HCT116 (cell line): Measurements from ENCODE around the gene PRRX2. TPM values are rescaled to one million over a fixed set of nuclear protein-coding genes. Genes with fewer than 3 reads are reported as not detected.

Source experiments
- ATAC-seq: fragments of 200-7000 bp; cut with Tn5 transposase; 2 replicates; pipeline ENCODE4 v1.9.1; 2020; ENCODE audit warnings: mild to moderate bottlenecking, moderate library complexity
- BruUV-seq: library from RNA; stranded (reverse); fragments of 400-500 nt; replicated peaks from 2 replicates; lab custom pipeline; 2021; lab: Mats Ljungman, UMichigan
- CTCF ChIA-PET: fragments of 300-600 bp; sonication (Branson Sonifier 250); formaldehyde crosslinking; loops from one replicate; lab custom pipeline; 2021; ENCODE audit warnings: antibody characterized with exemption; lab: Charles Lee
- POLR2A ChIA-PET: fragments of 300-600, 350-600 bp; sonication (Branson Sonifier 250); formaldehyde crosslinking; loops from one replicate; lab custom pipeline; 2021; ENCODE audit warnings: antibody characterized with exemption; lab: Charles Lee
- RAD21 ChIA-PET, 2 experiments: fragments of 300-600 bp; sonication (Branson Sonifier 250); formaldehyde crosslinking; loops; one replicate each; lab custom pipeline; 2023; ENCODE audit warnings: low total read pairs in 2 of 2; ENCODE audit not compliant: uncharacterized antibody in 2 of 2, unreplicated experiment in 2 of 2, low non-redundant PET in 1 of 2; lab: Charles Lee
- DNase-seq: peaks from one replicate; pipeline ENCODE4 v3.0.0-alpha.2; 2010; ENCODE audit warnings: low read depth, low spot score
- H2AFZ ChIP-seq: fragments of 200-600 bp; shearing (Covaris generic), sonication (generic); 2 replicates; pipeline ENCODE4 v1.6.1; 2017; ENCODE audit warnings: low read depth, mixed run types, mixed read lengths, antibody characterized with exemption, low read length; ENCODE audit not compliant: poor library complexity, severe bottlenecking
- H3K27ac ChIP-seq: 2 replicates; pipeline ENCODE4 v1.5.1; 2012; ENCODE audit warnings: low read depth, low read length
- H3K27me3 ChIP-seq: fragments of 200-600 bp; sonication (generic); 2 replicates; pipeline ENCODE4 v1.6.1; 2016; ENCODE audit warnings: mixed run types, low read length, mixed read lengths; ENCODE audit not compliant: insufficient read depth
- H3K36me3 ChIP-seq, 2 experiments: fragments of 200-500 bp in 1 of 2; fragments of 200-600 bp in 1 of 2; sonication (Bioruptor generic) in 1 of 2; sonication (generic) in 1 of 2; 2 replicates each; pipeline versions ENCODE4 v1.5.1 to v1.6.1; 2014 to 2016; ENCODE audit warnings: low read length in 2 of 2, inconsistent platforms in 1 of 2, mixed read lengths in 1 of 2, mixed run types in 1 of 2; ENCODE audit not compliant: insufficient read depth in 2 of 2, control insufficient read depth in 1 of 2
- H3K4me1 ChIP-seq, 2 experiments: fragments of 200-600 bp in 1 of 2; sonication (generic) in 1 of 2; 2 replicates each; pipeline versions ENCODE4 v1.5.1 to v1.6.1; 2012 to 2017; ENCODE audit warnings: low read length in 2 of 2, inconsistent platforms in 1 of 2, mild to moderate bottlenecking in 1 of 2, mixed read lengths in 1 of 2, mixed run types in 1 of 2, moderate library complexity in 1 of 2; ENCODE audit not compliant: insufficient read depth in 2 of 2, control insufficient read depth in 1 of 2
- H3K4me2 ChIP-seq: fragments of 200-600 bp; sonication (generic); 2 replicates; pipeline ENCODE4 v1.6.1; 2017; ENCODE audit warnings: mixed run types, low read length, mixed read lengths
- H3K4me3 ChIP-seq, 2 experiments: fragments of 200-600 bp in 1 of 2; sonication (generic) in 1 of 2; replicated peaks in 1 of 2; 2 replicates each; pipeline ENCODE4 v1.5.1; 2011 to 2016; ENCODE audit warnings: low read length in 2 of 2, control low read depth in 1 of 2, low read depth in 1 of 2, mild to moderate bottlenecking in 1 of 2, mixed read lengths in 1 of 2, mixed run types in 1 of 2
- H3K79me2 ChIP-seq: fragments of 200-600 bp; sonication (generic); 2 replicates; pipeline ENCODE4 v1.6.1; 2017; ENCODE audit warnings: mild to moderate bottlenecking, mixed run types, low read length, moderate library complexity, mixed read lengths; ENCODE audit not compliant: insufficient read depth
- H3K9ac ChIP-seq: fragments of 200-600 bp; sonication (generic); 2 replicates; pipeline ENCODE4 v1.6.1; 2016; ENCODE audit warnings: low read length, mixed read lengths
- H3K9me2 ChIP-seq: fragments of 200-600 bp; sonication (generic), shearing (Covaris generic); 2 replicates; pipeline ENCODE4 v1.6.1; 2017; ENCODE audit warnings: mixed run types, mild to moderate bottlenecking, moderate library complexity; ENCODE audit not compliant: insufficient read depth
- H3K9me3 ChIP-seq, 2 experiments: fragments of 200-500 bp in 1 of 2; fragments of 200-600 bp in 1 of 2; sonication (Bioruptor generic) in 1 of 2; sonication (generic) in 1 of 2; 2 replicates each; pipeline ENCODE4 v1.6.1; 2014 to 2017; ENCODE audit warnings: low read length in 2 of 2, mixed read lengths in 2 of 2, inconsistent platforms in 1 of 2, low read depth in 1 of 2, mild to moderate bottlenecking in 1 of 2, mixed run types in 1 of 2, moderate library complexity in 1 of 2; ENCODE audit not compliant: control insufficient read depth in 1 of 2, insufficient read depth in 1 of 2
- H4K20me1 ChIP-seq: fragments of 200-600 bp; sonication (generic), shearing (Covaris generic); 2 replicates; pipeline ENCODE4 v1.6.1; 2017; ENCODE audit warnings: mixed run types, mild to moderate bottlenecking, moderate library complexity; ENCODE audit not compliant: insufficient read depth
- ATF3 ChIP-seq: IDR thresholded peaks from 2 replicates; pipeline ENCODE4 v1.6.1; 2012
- CBX3 ChIP-seq: IDR thresholded peaks from 2 replicates; pipeline ENCODE4 v1.6.1; 2012; ENCODE audit warnings: low read depth
- CEBPB ChIP-seq: IDR thresholded peaks from 2 replicates; pipeline ENCODE4 v1.6.1; 2012; ENCODE audit warnings: low read depth
- EGR1 ChIP-seq: IDR thresholded peaks from 2 replicates; pipeline ENCODE4 v1.6.1; 2012; ENCODE audit warnings: low read depth
- ELF1 ChIP-seq: IDR thresholded peaks from 2 replicates; pipeline ENCODE4 v1.6.1; 2012; ENCODE audit warnings: low read depth, borderline replicate concordance
- EZH2 ChIP-seq: fragments of 200-600 bp; sonication (generic); IDR thresholded peaks from 2 replicates; pipeline ENCODE4 v1.6.1; 2017; ENCODE audit warnings: antibody characterized with exemption, mixed run types
- EZH2phosphoT487 ChIP-seq: fragments of 200-600 bp; IDR thresholded peaks from 2 replicates; pipeline ENCODE4 v1.6.1; 2018; ENCODE audit warnings: antibody characterized with exemption, borderline replicate concordance
- JUND ChIP-seq: IDR thresholded peaks from 2 replicates; pipeline ENCODE4 v1.6.1; 2012
- MAX ChIP-seq: IDR thresholded peaks from 2 replicates; pipeline ENCODE4 v1.6.1; 2012
- POLR2AphosphoS5 ChIP-seq: IDR thresholded peaks from 2 replicates; pipeline ENCODE4 v1.6.1; 2011; ENCODE audit warnings: mild to moderate bottlenecking, low read depth, low read length, moderate library complexity
- RAD21 ChIP-seq: IDR thresholded peaks from 2 replicates; pipeline ENCODE4 v1.6.1; 2012; ENCODE audit warnings: low read depth, mild to moderate bottlenecking
- REST ChIP-seq: IDR thresholded peaks from 2 replicates; pipeline ENCODE4 v1.6.1; 2012; ENCODE audit warnings: low read depth
- SP1 ChIP-seq: IDR thresholded peaks from 2 replicates; pipeline ENCODE4 v1.6.1; 2012; ENCODE audit warnings: low read depth
- SRF ChIP-seq: IDR thresholded peaks from 2 replicates; pipeline ENCODE4 v1.6.1; 2012; ENCODE audit warnings: low read depth
- TCF7L2 ChIP-seq: IDR thresholded peaks from 2 replicates; pipeline ENCODE4 v1.7.0; 2011; ENCODE audit warnings: borderline replicate concordance, inconsistent platforms; ENCODE audit not compliant: insufficient read depth, insufficient read length; ENCODE audit errors: extremely low read depth
- ZBTB33 ChIP-seq: IDR thresholded peaks from 2 replicates; pipeline ENCODE4 v1.6.1; 2011; ENCODE audit warnings: mild to moderate bottlenecking, low read length, moderate library complexity; ENCODE audit not compliant: insufficient replicate concordance; ENCODE audit errors: extremely low read depth
- ZFX ChIP-seq: fragments of 450-650 bp; IDR thresholded peaks from 2 replicates; pipeline ENCODE4 v1.6.1; 2017
- ZNF274 ChIP-seq: fragments of 200-500 bp; sonication (Bioruptor generic); IDR thresholded peaks from 2 replicates; pipeline ENCODE4 v1.6.1; 2014; ENCODE audit warnings: mild to moderate bottlenecking, low read depth, low read length, inconsistent platforms
- intact Hi-C: fragments of 100-400 bp; cut with micrococcal nuclease; formaldehyde crosslinking; loops from 2 replicates; pipeline ENCODE4 v1.10.0; 2022
- total RNA-seq: library from RNA; stranded (reverse); gene quantifications from one replicate; pipeline ENCODE4 v1.2.1, GENCODE V29; 2021; ENCODE audit not compliant: unreplicated experiment

Gene PRRX2
- total RNA-seq, 1 experiment from 2014 or later: 25.5 TPM

- RAD21 ChIA-PET: no interaction called here
- BruUV-seq: no TSS peak
- intact Hi-C loops: no loop called here
- Histone ChIP-seq H3K9me3 (no peaks in the 10 kb centered on the region), H3K4me1 (peaks cover 0 to 7% of the 10 kb centered on the region in 2 experiments; a peak in 2 of 4 replicates), H3K27ac (no peak overlapping the region), H3K27me3 (no peaks in the 10 kb centered on the region), H3K4me3 (no peak overlapping the region), H4K20me1 (no peaks in the 10 kb centered on the region), H3K9ac (no peak overlapping the region), H3K9me2 (no peaks in the 10 kb centered on the region), H3K4me2 (no peak overlapping the region)
- POLR2A ChIA-PET: no interaction called here
- CTCF ChIA-PET: no interaction called here
- ATAC-seq: no peak
- DNase-seq: no peak
- TF ChIP-seq TCF7L2 (no peak), ELF1 (no peak), EZH2phosphoT487 (no peak), ZNF274 (no peak), REST (no peak), CEBPB (no peak), POLR2AphosphoS5 (no peak), EGR1 (no peak), RAD21 (no peak), CBX3 (no peak), ZBTB33 (no peak), SRF (no peak), EZH2 (no peak), SP1 (no peak), MAX (no peak), JUND (no peak), ZFX (no peak), ATF3 (no peak)
- TF ChIP-seq, all 23 proteins: peak for 0
- Histone ChIP-seq H3K79me2 (peaks cover 3% of the 10 kb centered on the region), H2AFZ (no peak overlapping the region), H3K36me3 (no peaks in the 10 kb centered on the region)
These were observed 18.8 kb upstream of the PRRX2 start for GRCh38 chr9:129646654-129647053.
